Body of pancreas (tissue), 4 donors: ENCODE results near the gene RAD51B. TPM values are rescaled to one million over a fixed set of nuclear protein-coding genes. Genes with fewer than 3 reads are reported as not detected.

ENCODE experiments used
- ATAC-seq: fragments of 150-250 bp; one replicate; pipeline ENCODE4 v1.9.1; 2016
- DNase-seq, 4 donors: peaks; one replicate each; pipeline ENCODE4 v3.0.0-alpha.2; 2019
- H3K27ac ChIP-seq, 4 donors: fragments of 200-600 bp; sonication (generic); 1 replicate in 3 of 4; 2 replicates in 1 of 4; pipeline versions ENCODE4 v1.5.1 to v1.6.1; 2016 to 2019; ENCODE audit warnings: mild to moderate bottlenecking in 1 of 4, mixed read lengths in 1 of 4, moderate library complexity in 1 of 4
- H3K27me3 ChIP-seq, 2 donors: fragments of 200-600 bp; sonication (generic); one replicate each; pipeline ENCODE4 v1.6.0; 2016; ENCODE audit warnings: mild to moderate bottlenecking in 1 of 2
- H3K36me3 ChIP-seq, 2 donors: fragments of 200-600 bp; sonication (generic); replicated peaks in 1 of 2; 2 replicates each; pipeline ENCODE4 v1.5.1; 2016; ENCODE audit warnings: low read depth in 2 of 2; ENCODE audit not compliant: insufficient read depth in 1 of 2
- H3K4me1 ChIP-seq: fragments of 200-600 bp; sonication (generic); one replicate; pipeline ENCODE4 v1.6.0; 2016
- H3K4me3 ChIP-seq, 2 donors: fragments of 200-600 bp; sonication (generic); 1 replicate in 1 of 2; 2 replicates in 1 of 2; pipeline ENCODE4 v1.5.1; 2016 to 2019
- H3K9me3 ChIP-seq, 3 donors: fragments of 200-600 bp; sonication (generic); 1 replicate in 2 of 3; 2 replicates in 1 of 3; pipeline ENCODE4 v1.5.1; 2016
- CTCF ChIP-seq, 7 experiments: fragments of 450-650 bp in 4 of 7; fragments of 200-600 bp in 3 of 7; sonication (generic) in 3 of 7; IDR thresholded peaks; one replicate each; pipeline ENCODE4 v1.5.1; 2016 to 2019; ENCODE audit warnings: antibody characterized with exemption in 7 of 7
- POLR2A ChIP-seq, 3 donors: fragments of 450-650 bp; IDR thresholded peaks; one replicate each; pipeline ENCODE4 v1.6.1; 2016; ENCODE audit warnings: antibody characterized with exemption in 3 of 3, mild to moderate bottlenecking in 2 of 3
- WGBS, 2 donors: methylation state at CpG; one replicate each; pipeline ENCODE4 v1.1.5; 2017; 5-methylcytosine and 5-hydroxymethylcytosine counted together
- intact Hi-C: fragments of 100-400 bp; cut with DNase I; formaldehyde crosslinking; loops from one replicate; pipeline ENCODE4 v1.15.1; 2023
- total RNA-seq, 2 donors: library from RNA; depleted of rRNA; stranded (reverse); fragments of >200 nt; gene quantifications; one replicate each; pipeline ENCODE4 v1.1.0, GENCODE V29; 2016

RAD51B gene
- total RNA-seq, 2 donors from 2014 or later = 12.2 to 29.6 TPM

DNA sequence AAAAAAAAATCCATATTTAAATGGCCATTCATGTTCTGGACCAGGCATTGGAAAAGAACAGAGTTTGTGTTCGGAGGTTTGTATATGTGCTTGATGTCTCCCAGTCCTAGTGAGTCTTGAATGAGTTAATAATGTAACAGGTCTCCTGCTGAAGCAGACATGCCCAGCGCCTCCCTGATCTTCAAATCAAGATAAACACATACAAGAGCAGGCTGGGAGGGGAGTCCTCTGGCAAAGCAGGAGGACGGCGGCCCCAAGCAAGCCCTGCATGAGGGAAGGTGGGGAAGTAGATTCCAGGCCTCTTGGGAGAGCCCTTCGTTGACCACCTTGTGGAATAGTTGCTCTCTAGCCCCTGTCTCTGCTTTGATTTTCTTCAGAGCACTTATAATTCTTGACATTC, 817.0 kb downstream of the RAD51B start:
- H3K36me3 ChIP-seq = no peaks in the 10 kb centered on the region
- no peaks in the 10 kb centered on the region for H3K9me3 ChIP-seq
- ATAC-seq = no peak
- TF ChIP-seq POLR2A (IDR thresholded peaks at IDR 0.05) = no peak
- no peak for TF ChIP-seq CTCF (IDR thresholded peaks at IDR 0.05)
- intact Hi-C loops = no loop called here
- no peak overlapping the region for H3K4me3 ChIP-seq
- WGBS, 2 donors = 82 to 86% methylated on average over 5 of the region's 5 CpGs
- H3K27ac ChIP-seq = no peak overlapping the region
- DNase-seq = no peak
- H3K4me1 ChIP-seq = peaks cover 4% of the 10 kb centered on the region
- H3K27me3 ChIP-seq = no peaks in the 10 kb centered on the region

DNA sequence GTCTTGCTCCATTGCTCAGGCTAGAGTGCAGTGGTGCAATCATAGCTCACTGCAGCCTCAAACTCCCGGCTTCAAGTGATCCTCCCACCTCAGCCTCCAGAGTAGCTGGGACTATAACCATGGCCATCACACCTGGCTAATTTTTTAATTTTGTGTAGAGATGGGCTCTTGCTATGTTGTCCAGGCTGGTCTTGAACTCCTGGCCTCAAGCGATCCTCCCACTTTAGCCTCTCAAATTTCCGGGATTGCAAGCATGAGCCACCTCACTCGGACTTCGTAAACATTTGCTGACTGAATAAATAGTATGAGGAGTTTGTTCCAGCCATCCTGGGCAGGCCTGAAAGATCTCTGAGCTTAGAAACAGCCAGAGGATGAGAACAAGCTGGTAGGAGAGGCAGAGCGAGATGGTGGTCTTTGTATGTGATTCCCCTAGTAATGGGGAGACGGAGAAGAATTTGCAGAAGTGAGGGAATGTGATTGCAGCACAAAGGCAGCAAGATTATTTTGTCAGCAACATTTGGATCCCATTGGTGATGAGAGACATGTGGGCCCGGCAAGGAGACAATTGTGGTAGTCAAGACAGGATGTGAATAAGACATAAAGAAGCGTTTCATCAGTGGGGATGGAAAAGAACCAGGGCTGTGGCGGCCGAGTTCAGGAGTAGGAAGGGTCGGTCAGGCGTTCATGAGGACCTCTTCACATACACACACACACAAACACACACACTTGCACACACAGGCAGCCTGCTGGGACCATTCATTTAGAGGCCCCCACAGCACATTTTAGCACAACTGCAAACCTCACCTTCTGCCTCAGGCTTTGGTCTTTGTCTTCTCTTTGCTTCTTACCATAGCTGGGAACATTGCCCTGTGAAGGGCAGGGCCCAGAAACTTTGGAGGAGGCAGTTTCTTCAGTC, 817.8 kb downstream of the RAD51B start:
- Histone ChIP-seq H3K27ac (no peak overlapping the region), H3K9me3 (no peaks in the 10 kb centered on the region), H3K4me1 (peaks cover 4% of the 10 kb centered on the region), H3K36me3 (no peaks in the 10 kb centered on the region), H3K4me3 (no peak overlapping the region), H3K27me3 (no peaks in the 10 kb centered on the region)
- no peak for TF ChIP-seq POLR2A (IDR thresholded peaks at IDR 0.05)
- no peak for TF ChIP-seq CTCF (IDR thresholded peaks at IDR 0.05)
- DNase-seq = peak in 1 of 4 donors; percentile 50
- ATAC-seq = no peak
- 81 to 82% methylated on average over 13 of the region's 13 CpGs for WGBS, 2 donors
- intact Hi-C loops = no loop called here

GRCh38 chr14:68638141-68638999, 818.8 kb downstream of the RAD51B start:
- peak; percentile 27 for ATAC-seq
- Histone ChIP-seq H3K4me1 (no peaks in the 10 kb centered on the region), H3K4me3 (no peak overlapping the region), H3K27ac (no peak overlapping the region), H3K27me3 (no peaks in the 10 kb centered on the region), H3K36me3 (no peaks in the 10 kb centered on the region), H3K9me3 (no peaks in the 10 kb centered on the region)
- no peak for TF ChIP-seq CTCF (IDR thresholded peaks at IDR 0.05)
- no peak for TF ChIP-seq POLR2A (IDR thresholded peaks at IDR 0.05)
- intact Hi-C loops = no loop called here
- WGBS, 2 donors = 75 to 79% methylated on average over 10 to 12 of the region's 12 CpGs
- DNase-seq = no peak

DNA sequence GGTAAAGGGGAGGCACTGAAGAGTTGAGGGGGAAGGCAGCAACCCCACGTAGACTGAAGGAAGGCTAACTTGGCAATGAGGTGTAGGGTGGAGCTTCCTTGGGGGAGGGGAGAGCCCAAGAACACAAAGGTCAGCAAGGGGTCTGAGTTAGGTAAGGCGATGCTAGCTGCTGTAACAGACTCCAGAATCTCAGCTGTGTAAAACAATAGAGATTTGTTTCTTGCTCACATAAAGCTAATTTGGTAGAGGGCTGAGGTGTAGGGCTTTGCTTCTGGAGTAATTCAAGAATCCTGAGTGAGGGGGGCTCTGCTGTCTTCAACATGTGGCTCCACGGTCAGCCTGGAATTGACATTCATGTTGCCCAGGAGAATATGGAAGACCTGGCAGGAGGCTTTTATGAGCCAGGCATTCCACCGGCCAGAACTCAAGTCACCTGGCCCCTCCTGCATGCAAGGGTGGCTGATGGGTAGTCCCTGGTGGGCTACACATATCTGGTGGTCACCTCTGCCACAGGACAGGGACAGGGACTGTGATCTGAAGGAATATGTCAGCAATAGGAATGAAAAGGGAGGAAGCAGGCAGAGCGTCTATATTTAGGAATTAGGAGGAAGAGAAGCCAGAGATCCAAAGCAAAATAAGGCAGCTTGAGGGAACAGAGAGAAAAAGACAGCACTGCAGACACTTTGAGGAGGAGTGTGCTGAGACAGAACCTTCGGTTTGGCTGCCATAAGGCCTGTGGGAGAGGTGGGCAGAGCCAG, 819.6 kb downstream of the RAD51B start:
- Histone ChIP-seq H3K27ac (no peak overlapping the region), H3K4me3 (no peak overlapping the region), H3K36me3 (no peaks in the 10 kb centered on the region), H3K9me3 (no peaks in the 10 kb centered on the region), H3K4me1 (no peaks in the 10 kb centered on the region), H3K27me3 (no peaks in the 10 kb centered on the region)
- DNase-seq (no peak), ATAC-seq (no peak)
- intact Hi-C loops = no loop called here
- WGBS, 2 donors = 76 to 83% methylated on average over 6 of the region's 6 CpGs
- TF ChIP-seq CTCF (IDR thresholded peaks at IDR 0.05) = no peak
- TF ChIP-seq POLR2A (IDR thresholded peaks at IDR 0.05) = no peak
